Kidney (tissue), 14 donors: ENCODE data around the gene CALML3. TPM values are rescaled to one million over a fixed set of nuclear protein-coding genes. Genes with fewer than 3 reads are reported as not detected.

Source experiments
- DNase-seq, 5 donors: peaks; one replicate each; pipeline ENCODE4 v3.0.0-alpha.2; 2013 to 2020
- FAIRE-seq: peaks from 2 replicates; lab custom pipeline; 2012; peaks lifted over from hg19 to GRCh38; lab: Jason Lieb, UNC
- H3K27ac ChIP-seq, 2 donors: one replicate each; pipeline ENCODE4 v1.7.0; 2013; ENCODE audit warnings: low read depth in 2 of 2, low read length in 2 of 2, inconsistent platforms in 1 of 2
- H3K27me3 ChIP-seq: one replicate; pipeline ENCODE4 v1.7.1; 2013; ENCODE audit warnings: low read length, inconsistent platforms; ENCODE audit not compliant: control insufficient read depth, insufficient read depth
- H3K36me3 ChIP-seq, 3 donors: one replicate each; pipeline versions ENCODE4 v1.7.0 to v1.7.1; 2013; ENCODE audit warnings: low read length in 3 of 3, control low read depth in 1 of 3, inconsistent platforms in 1 of 3; ENCODE audit not compliant: insufficient read depth in 3 of 3, control insufficient read depth in 2 of 3
- H3K4me1 ChIP-seq, 3 donors: one replicate each; pipeline versions ENCODE4 v1.7.0 to v1.7.1; 2013; ENCODE audit warnings: low read length in 3 of 3, inconsistent platforms in 1 of 3, low read depth in 1 of 3; ENCODE audit not compliant: control insufficient read depth in 2 of 3, insufficient read depth in 2 of 3
- H3K4me3 ChIP-seq, 3 donors: one replicate each; pipeline versions ENCODE4 v1.7.0 to v1.8.1; 2013; ENCODE audit warnings: low read length in 3 of 3, control low read depth in 1 of 3, inconsistent platforms in 1 of 3
- H3K9ac ChIP-seq, 3 donors: one replicate each; pipeline versions ENCODE4 v1.7.0 to v1.7.1; 2013; ENCODE audit warnings: low read length in 3 of 3, control low read depth in 1 of 3, inconsistent platforms in 1 of 3
- H3K9me3 ChIP-seq, 3 donors: one replicate each; pipeline versions ENCODE4 v1.7.0 to v1.7.1; 2013; ENCODE audit warnings: low read length in 3 of 3, control low read depth in 1 of 3, inconsistent platforms in 1 of 3; ENCODE audit not compliant: control insufficient read depth in 2 of 3, insufficient read depth in 1 of 3
- CTCF ChIP-seq: IDR thresholded peaks from 3 replicates; pipeline ENCODE4 v1.5.1; 2012; ENCODE audit warnings: mild to moderate bottlenecking, moderate library complexity, borderline replicate concordance; ENCODE audit not compliant: insufficient read depth; ENCODE audit errors: extremely low read depth
- intact Hi-C: fragments of 100-400 bp; cut with DNase I; formaldehyde crosslinking; loops from one replicate; pipeline ENCODE4 v1.11.1; 2022
- polyA plus RNA-seq: library from polyadenylated mRNA; stranded (reverse); fragments of 350-450 nt; fragmentation: Illumina TruSeq; extraction: RNeasy Lipid Tissue Mini Kit (QIAGEN cat#74804); gene quantifications from one replicate; pipeline ENCODE4 v1.2.3, GENCODE V29; 2014; ENCODE audit warnings: low read depth, low replicate concordance; ENCODE audit not compliant: insufficient read depth
- total RNA-seq: library from RNA; stranded (reverse); fragmentation: NEBNext Ultra II Directional; extraction: Animal tissue kit (Norgen Biotek cat#: 25700); gene quantifications from one replicate; pipeline ENCODE4 v1.2.1, GENCODE V29; 2021
- donor health status: control.
- donor health status: control.
- donor health status: control.
- donor health status: control.
- donor health status: control.
- donor health status: DM: yes; HTN: yes; CAD: no.
- donor health status: Normal renal cell carcinoma (clear cell type).

CALML3 gene
- total and polyA plus RNA-seq, 2 donors from 2014 or later, result 15.9 TPM; not detected in 1

GRCh38 chr10:5480162-5480941 is 44.4 kb upstream of the CALML3 start:
- no peaks in the 10 kb centered on the region for H3K27me3 ChIP-seq
- no peak overlapping the region for H3K9ac ChIP-seq
- intact Hi-C loops, result no loop called here
- no peak overlapping the region for H3K4me3 ChIP-seq
- H3K27ac ChIP-seq, result no peak overlapping the region
- no peak for TF ChIP-seq CTCF
- H3K36me3 ChIP-seq, result no peaks in the 10 kb centered on the region
- peak in 1 of 5 donors; percentile 15 for DNase-seq
- no peak for FAIRE-seq
- H3K4me1 ChIP-seq, result no peaks in the 10 kb centered on the region
- H3K9me3 ChIP-seq, result peaks cover 0 to 3% (median 0%) of the 10 kb centered on the region in 3 donors

GRCh38 chr10:5481121-5481520 is 43.6 kb upstream of the CALML3 start:
- H3K27ac ChIP-seq, result no peak overlapping the region
- DNase-seq, result no peak
- no peak overlapping the region for H3K4me3 ChIP-seq
- no peaks in the 10 kb centered on the region for H3K4me1 ChIP-seq
- no peak overlapping the region for H3K9ac ChIP-seq
- H3K36me3 ChIP-seq, result no peaks in the 10 kb centered on the region
- H3K9me3 ChIP-seq, result peaks cover 0 to 3% (median 0%) of the 10 kb centered on the region in 3 donors
- intact Hi-C loops, result no loop called here
- TF ChIP-seq CTCF, result no peak
- no peak for FAIRE-seq
- H3K27me3 ChIP-seq, result no peaks in the 10 kb centered on the region

GRCh38 chr10:5482016-5482415 is 42.7 kb upstream of the CALML3 start:
- no peaks in the 10 kb centered on the region for H3K36me3 ChIP-seq
- no peaks in the 10 kb centered on the region for H3K4me1 ChIP-seq
- peaks cover 0 to 3% (median 0%) of the 10 kb centered on the region in 3 donors for H3K9me3 ChIP-seq
- no peak for DNase-seq
- no peak overlapping the region for H3K9ac ChIP-seq
- no peak for TF ChIP-seq CTCF
- intact Hi-C loops, result no loop called here
- H3K27ac ChIP-seq, result no peak overlapping the region
- no peak for FAIRE-seq
- no peaks in the 10 kb centered on the region for H3K27me3 ChIP-seq
- H3K4me3 ChIP-seq, result no peak overlapping the region
